Breast epithelium (tissue), 3 donors: ENCODE measurements around the gene ARHGAP26.

Experiments used
- POLR2AphosphoS5 ChIP-seq, 3 donors: sonication (generic); formaldehyde crosslinking; IDR thresholded peaks; one replicate each; pipeline ENCODE4 v1.6.1; 2017; ENCODE audit warnings: antibody characterized with exemption in 3 of 3
- TF ChIP-seq, protein P1 (sequence below), 3 donors: fragments of 450-650 bp; IDR thresholded peaks; one replicate each; pipeline ENCODE4 v1.5.1; 2016 to 2017; ENCODE audit warnings: antibody characterized with exemption in 3 of 3, mild to moderate bottlenecking in 3 of 3, moderate library complexity in 3 of 3

DNA sequence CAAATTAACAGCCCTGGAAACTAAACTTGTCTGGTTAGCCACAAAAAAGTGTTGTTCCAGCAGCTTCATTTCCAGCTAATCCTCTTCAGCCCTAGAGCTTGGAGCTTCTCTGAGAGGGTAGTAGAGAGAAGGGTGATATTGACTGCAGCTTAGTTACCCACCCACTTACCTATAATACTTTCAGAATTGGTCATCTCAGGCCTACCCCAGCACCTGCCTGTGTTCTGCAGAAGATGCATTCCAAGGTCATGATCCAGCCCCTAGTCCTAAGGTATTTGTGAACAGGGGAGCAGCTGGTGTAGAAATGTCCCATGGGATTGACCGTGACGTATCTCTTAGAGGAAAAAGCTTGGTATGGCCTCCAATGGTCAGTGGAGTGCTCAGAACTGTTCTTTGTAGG, 344.3 kb downstream of the ARHGAP26 start:
- TF ChIP-seq, protein P1, sequence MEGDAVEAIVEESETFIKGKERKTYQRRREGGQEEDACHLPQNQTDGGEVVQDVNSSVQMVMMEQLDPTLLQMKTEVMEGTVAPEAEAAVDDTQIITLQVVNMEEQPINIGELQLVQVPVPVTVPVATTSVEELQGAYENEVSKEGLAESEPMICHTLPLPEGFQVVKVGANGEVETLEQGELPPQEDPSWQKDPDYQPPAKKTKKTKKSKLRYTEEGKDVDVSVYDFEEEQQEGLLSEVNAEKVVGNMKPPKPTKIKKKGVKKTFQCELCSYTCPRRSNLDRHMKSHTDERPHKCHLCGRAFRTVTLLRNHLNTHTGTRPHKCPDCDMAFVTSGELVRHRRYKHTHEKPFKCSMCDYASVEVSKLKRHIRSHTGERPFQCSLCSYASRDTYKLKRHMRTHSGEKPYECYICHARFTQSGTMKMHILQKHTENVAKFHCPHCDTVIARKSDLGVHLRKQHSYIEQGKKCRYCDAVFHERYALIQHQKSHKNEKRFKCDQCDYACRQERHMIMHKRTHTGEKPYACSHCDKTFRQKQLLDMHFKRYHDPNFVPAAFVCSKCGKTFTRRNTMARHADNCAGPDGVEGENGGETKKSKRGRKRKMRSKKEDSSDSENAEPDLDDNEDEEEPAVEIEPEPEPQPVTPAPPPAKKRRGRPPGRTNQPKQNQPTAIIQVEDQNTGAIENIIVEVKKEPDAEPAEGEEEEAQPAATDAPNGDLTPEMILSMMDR (IDR thresholded peaks at IDR 0.05) = no peak
- no peak for TF ChIP-seq POLR2AphosphoS5 (IDR thresholded peaks at IDR 0.05)
